ENCODE data around the gene RNASE9.
"Not testable (repeated sequence)": the region's sequence is repeated elsewhere in the genome, so short reads cannot be mapped to it uniquely, and the experiment has no call there.

Gene RNASE9

GRCh38 chr14:20592574-20592973, 31.7 kb upstream of the RNASE9 start:
- Mint-ChIP-seq H3K4me1 (peaks cover 5% of the 10 kb centered on the region), H3K36me3 (ENCODE audit: insufficient read depth) (peaks cover 1% of the 10 kb centered on the region), H3K4me3 (no peak overlapping the region), H3K27ac (ENCODE audit: low read depth) (no peak overlapping the region), H3K27me3 (peaks cover 40% of the 10 kb centered on the region), H3K9me3 (no peaks in the 10 kb centered on the region)
- DNase-seq (ENCODE audit: low spot score in 2 of 2), result no peak
- ATAC-seq (replicated peaks; ENCODE audit: extremely low read depth, poor library complexity, severe bottlenecking), result no peak

- no peaks in the 10 kb centered on the region for H3K36me3 Mint-ChIP-seq (ENCODE audit: insufficient read depth)
- H3K4me1 Mint-ChIP-seq, result peaks cover 5% of the 10 kb centered on the region
- no peak within 1 kb of the TSS for H3K27ac Mint-ChIP-seq (ENCODE audit: low read depth)
- H3K4me3 Mint-ChIP-seq, result no peak within 1 kb of the TSS
- no peak for ATAC-seq (replicated peaks; ENCODE audit: extremely low read depth, poor library complexity, severe bottlenecking)
- no peaks in the 10 kb centered on the region for H3K9me3 Mint-ChIP-seq
- no peak for DNase-seq (ENCODE audit: low spot score in 2 of 2)
- peaks cover 35% of the 10 kb centered on the region for H3K27me3 Mint-ChIP-seq
These were observed 30.4 kb upstream of the RNASE9 start, which contains the start of gene RNASE12 for GRCh38 chr14:20591235-20591634. RNASE12 (minus strand) TSS chr14:20591376; CDS start chr14:20590723, 653 bp downstream.

GRCh38 chr14:20587489-20588154, 26.8 kb upstream of the RNASE9 start, which contains the start of gene RNASE11:
RNASE11 (minus strand) TSS chr14:20588001.
- Mint-ChIP-seq H3K27ac (ENCODE audit: low read depth) (no peak within 1 kb of the TSS), H3K4me1 (peaks cover 2% of the 10 kb centered on the region), H3K4me3 (no peak within 1 kb of the TSS), H3K9me3 (no peaks in the 10 kb centered on the region), H3K27me3 (peaks cover 36% of the 10 kb centered on the region), H3K36me3 (ENCODE audit: insufficient read depth) (no peaks in the 10 kb centered on the region)
- DNase-seq (ENCODE audit: low spot score in 2 of 2), result no peak
- ATAC-seq (replicated peaks; ENCODE audit: extremely low read depth, poor library complexity, severe bottlenecking), result no peak

- no peaks in the 10 kb centered on the region for H3K9me3 Mint-ChIP-seq
- H3K4me3 Mint-ChIP-seq, result no peak overlapping the region
- no peak overlapping the region for H3K27ac Mint-ChIP-seq (ENCODE audit: low read depth)
- peaks cover 13% of the 10 kb centered on the region for H3K27me3 Mint-ChIP-seq
- H3K4me1 Mint-ChIP-seq, result no peaks in the 10 kb centered on the region
- no peaks in the 10 kb centered on the region for H3K36me3 Mint-ChIP-seq (ENCODE audit: insufficient read depth)
- no peak for DNase-seq (ENCODE audit: low spot score in 2 of 2)
- ATAC-seq (replicated peaks; ENCODE audit: extremely low read depth, poor library complexity, severe bottlenecking), result no peak
These were observed 23.1 kb upstream of the RNASE9 start for GRCh38 chr14:20583908-20584307.

GRCh38 chr14:20583142-20583541, 22.3 kb upstream of the RNASE9 start:
- DNase-seq (ENCODE audit: low spot score in 2 of 2), result no peak
- H3K4me1 Mint-ChIP-seq, result no peaks in the 10 kb centered on the region
- no peak overlapping the region for H3K4me3 Mint-ChIP-seq
- no peak for ATAC-seq (replicated peaks; ENCODE audit: extremely low read depth, poor library complexity, severe bottlenecking)
- H3K27ac Mint-ChIP-seq (ENCODE audit: low read depth), result no peak overlapping the region
- peaks cover 13% of the 10 kb centered on the region for H3K27me3 Mint-ChIP-seq
- H3K36me3 Mint-ChIP-seq (ENCODE audit: insufficient read depth), result no peaks in the 10 kb centered on the region
- no peaks in the 10 kb centered on the region for H3K9me3 Mint-ChIP-seq

- Mint-ChIP-seq H3K4me3 (no peak overlapping the region), H3K4me1 (no peaks in the 10 kb centered on the region), H3K36me3 (ENCODE audit: insufficient read depth) (no peaks in the 10 kb centered on the region), H3K27ac (ENCODE audit: low read depth) (no peak overlapping the region), H3K9me3 (no peaks in the 10 kb centered on the region), H3K27me3 (no peaks in the 10 kb centered on the region)
- DNase-seq (ENCODE audit: low spot score in 2 of 2), result no peak
- no peak for ATAC-seq (replicated peaks; ENCODE audit: extremely low read depth, poor library complexity, severe bottlenecking)
These were observed 19.4 kb upstream of the RNASE9 start for GRCh38 chr14:20580242-20580641.

- no peak overlapping the region for H3K4me3 Mint-ChIP-seq
- no peak overlapping the region for H3K27ac Mint-ChIP-seq (ENCODE audit: low read depth)
- no peaks in the 10 kb centered on the region for H3K36me3 Mint-ChIP-seq (ENCODE audit: insufficient read depth)
- DNase-seq (ENCODE audit: low spot score in 2 of 2) (no peak), ATAC-seq (replicated peaks; ENCODE audit: extremely low read depth, poor library complexity, severe bottlenecking) (no peak)
- no peaks in the 10 kb centered on the region for H3K4me1 Mint-ChIP-seq
- H3K9me3 Mint-ChIP-seq, result no peaks in the 10 kb centered on the region
- no peaks in the 10 kb centered on the region for H3K27me3 Mint-ChIP-seq
These were observed 18.1 kb upstream of the RNASE9 start for GRCh38 chr14:20578784-20579502.

- H3K9me3 Mint-ChIP-seq, result no peaks in the 10 kb centered on the region
- H3K4me3 Mint-ChIP-seq, result no peak overlapping the region
- H3K4me1 Mint-ChIP-seq, result no peaks in the 10 kb centered on the region
- H3K36me3 Mint-ChIP-seq (ENCODE audit: insufficient read depth), result no peaks in the 10 kb centered on the region
- H3K27me3 Mint-ChIP-seq, result peaks cover 1% of the 10 kb centered on the region
- DNase-seq (ENCODE audit: low spot score in 2 of 2), result no peak
- ATAC-seq (replicated peaks; ENCODE audit: extremely low read depth, poor library complexity, severe bottlenecking), result no peak
- H3K27ac Mint-ChIP-seq (ENCODE audit: low read depth), result no peak overlapping the region
These were observed 17.5 kb upstream of the RNASE9 start for GRCh38 chr14:20578325-20578724.

GRCh38 chr14:20572382-20572990, 11.6 kb upstream of the RNASE9 start:
- H3K4me1 Mint-ChIP-seq; ATAC-seq (replicated peaks; ENCODE audit: extremely low read depth, poor library complexity, severe bottlenecking); H3K27ac Mint-ChIP-seq (ENCODE audit: low read depth); H3K9me3 Mint-ChIP-seq; H3K4me3 Mint-ChIP-seq; H3K27me3 Mint-ChIP-seq; DNase-seq (ENCODE audit: low spot score in 2 of 2); H3K36me3 Mint-ChIP-seq (ENCODE audit: insufficient read depth): not testable (repeated sequence)

- not testable (repeated sequence) for H3K4me3 Mint-ChIP-seq; DNase-seq (ENCODE audit: low spot score in 2 of 2); H3K36me3 Mint-ChIP-seq (ENCODE audit: insufficient read depth); ATAC-seq (replicated peaks; ENCODE audit: extremely low read depth, poor library complexity, severe bottlenecking); H3K27ac Mint-ChIP-seq (ENCODE audit: low read depth); H3K9me3 Mint-ChIP-seq; H3K4me1 Mint-ChIP-seq; H3K27me3 Mint-ChIP-seq
These were observed 9.9 kb upstream of the RNASE9 start for GRCh38 chr14:20570720-20571119.

GRCh38 chr14:20569865-20570264, 9.0 kb upstream of the RNASE9 start:
- H3K36me3 Mint-ChIP-seq (ENCODE audit: insufficient read depth); H3K27me3 Mint-ChIP-seq; H3K4me3 Mint-ChIP-seq; ATAC-seq (replicated peaks; ENCODE audit: extremely low read depth, poor library complexity, severe bottlenecking); DNase-seq (ENCODE audit: low spot score in 2 of 2); H3K27ac Mint-ChIP-seq (ENCODE audit: low read depth); H3K9me3 Mint-ChIP-seq; H3K4me1 Mint-ChIP-seq: not testable (repeated sequence)

- peaks cover 10% of the 10 kb centered on the region for H3K27me3 Mint-ChIP-seq
These were observed 8.2 kb upstream of the RNASE9 start for GRCh38 chr14:20569066-20569465.

GRCh38 chr14:20568393-20568792, 7.5 kb upstream of the RNASE9 start:
- H3K27ac Mint-ChIP-seq (ENCODE audit: low read depth), result no peak overlapping the region
- no peak for DNase-seq (ENCODE audit: low spot score in 2 of 2)
- no peak overlapping the region for H3K4me3 Mint-ChIP-seq

More at GRCh38 chr14:20569066-20569465, 8.2 kb upstream of the RNASE9 start:
- no peaks in the 10 kb centered on the region for H3K9me3 Mint-ChIP-seq
- DNase-seq (ENCODE audit: low spot score in 2 of 2) (no peak), ATAC-seq (replicated peaks; ENCODE audit: extremely low read depth, poor library complexity, severe bottlenecking) (no peak)
- H3K27ac Mint-ChIP-seq (ENCODE audit: low read depth), result no peak overlapping the region
- peaks cover 7% of the 10 kb centered on the region for H3K4me1 Mint-ChIP-seq
- H3K36me3 Mint-ChIP-seq (ENCODE audit: insufficient read depth), result no peaks in the 10 kb centered on the region
- no peak overlapping the region for H3K4me3 Mint-ChIP-seq

More at GRCh38 chr14:20568393-20568792, 7.5 kb upstream of the RNASE9 start:
- ATAC-seq (replicated peaks; ENCODE audit: extremely low read depth, poor library complexity, severe bottlenecking), result no peak
- Mint-ChIP-seq H3K4me1 (peaks cover 7% of the 10 kb centered on the region), H3K9me3 (no peaks in the 10 kb centered on the region), H3K36me3 (ENCODE audit: insufficient read depth) (no peaks in the 10 kb centered on the region), H3K27me3 (peaks cover 9% of the 10 kb centered on the region)
